NCI-H526 treated with DMSO at 0.1 percent for 48 hours (cell line): ENCODE data around the gene QRSL1.
"Not testable (repeated sequence)": the region's sequence is repeated elsewhere in the genome, so short reads cannot be mapped to it uniquely, and the experiment has no call there.

Experiments
- DNase-seq: peaks from one replicate; lab custom pipeline; 2025; lab: John Stamatoyannopoulos, UW

The QRSL1 gene

GRCh38 chr6:106629103-106629858 is at the start of gene QRSL1, which contains the start of gene RTN4IP1:
QRSL1 (plus strand) TSS chr6:106629578; CDS start chr6:106629682, 104 bp downstream.
RTN4IP1 (minus strand) TSS chr6:106629498; CDS start chr6:106629021, 477 bp downstream.
- DNase-seq, result peak; percentile 95

DNA sequence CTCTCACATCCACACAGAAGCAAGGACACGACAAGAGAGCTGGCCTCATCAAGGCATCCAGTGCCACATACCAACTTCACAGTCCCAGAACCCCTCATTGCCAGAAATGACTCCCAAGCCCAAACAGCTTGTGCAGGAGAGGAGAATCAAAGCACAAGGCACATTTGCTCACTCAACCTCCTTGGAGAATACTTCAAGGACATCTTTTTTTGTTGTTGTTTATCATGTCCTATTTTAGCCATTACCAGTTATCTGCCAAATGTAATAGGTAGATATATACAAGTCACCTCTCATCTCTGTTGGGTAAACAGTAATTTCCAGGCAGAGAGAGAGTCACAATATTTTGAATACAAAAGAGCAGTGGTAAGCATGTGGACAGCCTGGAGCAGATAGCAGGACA is 47.9 kb upstream of the QRSL1 start:
- no peak for DNase-seq

GRCh38 chr6:106586815-106587415 is 42.5 kb upstream of the QRSL1 start:
- DNase-seq, result no peak

GRCh38 chr6:106588937-106589336 is 40.4 kb upstream of the QRSL1 start:
- DNase-seq, result not testable (repeated sequence)

DNA sequence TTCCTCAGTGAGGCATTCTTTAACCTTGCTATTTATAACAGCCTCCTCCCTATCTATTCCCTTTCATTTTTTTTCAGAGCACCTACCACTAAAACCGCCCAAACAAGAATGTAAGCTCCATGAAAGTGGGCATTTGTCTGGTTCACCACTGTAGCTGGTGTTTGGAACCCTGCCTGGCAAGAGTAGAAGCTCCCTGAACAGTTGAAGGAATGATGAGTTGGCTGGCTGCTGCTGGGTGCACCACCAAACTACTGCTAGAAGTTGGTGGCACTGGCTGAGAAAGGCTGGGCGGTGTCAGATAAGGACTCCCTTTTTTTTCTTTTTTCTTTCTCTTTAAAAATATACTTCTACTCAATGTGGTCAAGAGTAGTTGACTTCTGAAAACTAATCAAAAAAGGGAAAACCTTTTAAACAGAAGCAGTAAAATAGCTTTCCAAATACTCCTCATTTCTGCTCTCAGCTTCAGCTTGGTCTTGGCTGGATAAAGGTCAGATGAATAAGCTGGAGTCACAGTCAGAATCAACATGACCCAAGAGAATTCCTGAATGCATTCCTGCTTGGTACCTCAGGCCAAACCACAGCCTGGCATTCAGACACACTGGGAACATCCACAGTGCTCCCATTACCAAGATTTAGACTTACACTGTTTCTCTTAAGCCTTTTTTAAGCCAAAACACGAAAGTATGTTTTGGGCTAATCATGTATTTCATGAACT is 38.1 kb upstream of the QRSL1 start:
- no peak for DNase-seq

GRCh38 chr6:106599440-106599839 is 29.9 kb upstream of the QRSL1 start:
- no peak for DNase-seq

DNA sequence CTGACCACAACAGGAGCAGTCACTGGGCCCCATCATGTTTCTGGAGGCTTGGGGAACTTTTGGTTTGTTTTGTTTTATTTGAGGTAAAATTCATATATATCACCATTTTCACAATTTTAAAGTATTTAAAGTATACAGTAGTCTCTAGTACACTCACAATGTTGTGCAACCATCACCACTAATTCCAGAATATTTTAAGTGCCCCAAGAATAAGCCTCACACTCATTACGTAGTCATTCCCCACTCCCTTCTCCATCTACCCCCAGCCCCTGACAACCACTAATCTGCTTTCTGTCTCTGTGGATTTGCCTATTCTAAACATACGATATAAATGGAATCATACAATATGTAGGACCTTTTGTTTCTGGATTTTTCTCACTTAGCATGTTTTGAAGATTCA is 29.0 kb upstream of the QRSL1 start:
- DNase-seq, result no peak

GRCh38 chr6:106608080-106608668 is 21.2 kb upstream of the QRSL1 start:
- DNase-seq, result peak; percentile 46

GRCh38 chr6:106609699-106610098 is 19.7 kb upstream of the QRSL1 start:
- peak; percentile 30 for DNase-seq

DNA sequence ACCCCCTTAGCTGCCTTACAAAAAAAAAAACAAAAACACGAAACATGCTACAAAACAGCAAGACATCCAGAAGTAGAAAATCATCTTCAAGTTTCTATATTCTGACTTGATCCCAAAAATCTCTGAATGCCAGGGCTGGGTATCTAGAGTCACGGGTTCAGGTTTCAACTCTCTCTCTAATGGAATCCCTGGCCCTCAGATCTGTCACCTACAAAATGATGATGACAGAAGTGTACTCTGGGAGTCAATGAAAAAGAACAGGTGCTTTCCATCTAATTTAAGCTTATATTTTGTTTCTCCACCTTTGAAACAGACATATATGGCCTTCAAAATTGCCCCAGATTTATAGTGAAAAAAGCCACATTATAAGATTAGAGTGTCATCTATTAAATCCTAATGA is 18.3 kb upstream of the QRSL1 start:
- no peak for DNase-seq

- no peak for DNase-seq
These were observed 16.5 kb upstream of the QRSL1 start for GRCh38 chr6:106612671-106613416.

- no peak for DNase-seq
These were observed 15.8 kb upstream of the QRSL1 start for GRCh38 chr6:106613590-106613989.

DNA sequence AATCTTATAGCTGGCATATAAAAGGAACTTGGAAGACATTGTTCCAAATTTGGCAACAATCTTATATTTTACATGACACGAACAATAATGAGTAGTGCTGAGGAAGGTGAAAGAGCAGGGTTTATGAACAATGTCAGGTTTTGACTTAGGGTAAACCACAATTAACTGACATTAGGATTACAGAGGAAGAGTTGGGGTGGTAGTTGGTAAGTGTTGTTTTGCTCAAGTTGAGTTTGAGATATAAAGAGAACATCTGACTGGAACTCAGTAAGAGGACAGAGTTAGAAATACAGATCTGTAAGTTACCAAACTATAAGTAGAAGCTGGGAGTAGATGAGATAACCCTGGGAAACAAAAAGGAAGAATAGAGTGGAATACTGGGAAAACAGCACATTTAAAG is 15.2 kb upstream of the QRSL1 start:
- no peak for DNase-seq

DNA sequence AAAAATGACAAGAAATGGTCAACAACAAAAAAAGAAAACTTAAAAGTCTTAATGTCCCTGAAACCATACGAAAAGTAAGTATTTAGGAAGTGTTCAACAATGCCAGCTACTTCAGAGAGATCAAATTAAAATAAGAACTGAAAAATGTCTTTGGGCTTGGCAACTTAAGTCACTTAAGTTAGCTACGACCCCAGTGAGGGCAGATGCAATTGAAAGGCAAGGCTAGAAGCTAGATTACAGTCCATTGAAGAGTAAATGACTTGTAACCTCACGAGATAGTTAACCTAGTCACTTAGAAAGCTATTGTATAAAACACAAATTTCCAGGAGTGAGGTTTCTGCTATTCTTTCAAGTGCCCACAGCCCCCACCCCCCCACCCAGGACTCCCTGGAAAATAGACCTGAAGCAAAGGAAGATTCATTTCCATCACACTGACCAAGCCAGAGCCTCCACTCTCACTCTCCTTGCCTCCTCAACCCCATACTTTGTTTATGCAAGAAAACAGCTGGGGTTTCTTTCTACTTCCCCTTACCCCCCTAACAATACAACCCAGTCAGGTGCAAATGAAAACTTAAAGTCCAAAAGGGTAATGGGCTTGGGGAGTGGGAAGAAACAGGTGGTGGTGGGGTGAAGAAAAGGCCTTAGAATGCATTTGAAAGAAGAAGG is 14.7 kb upstream of the QRSL1 start:
- no peak for DNase-seq

- DNase-seq, result no peak
These were observed 12.1 kb upstream of the QRSL1 start for GRCh38 chr6:106617302-106617701.

GRCh38 chr6:106617857-106618256 is 11.5 kb upstream of the QRSL1 start:
- no peak for DNase-seq

DNA sequence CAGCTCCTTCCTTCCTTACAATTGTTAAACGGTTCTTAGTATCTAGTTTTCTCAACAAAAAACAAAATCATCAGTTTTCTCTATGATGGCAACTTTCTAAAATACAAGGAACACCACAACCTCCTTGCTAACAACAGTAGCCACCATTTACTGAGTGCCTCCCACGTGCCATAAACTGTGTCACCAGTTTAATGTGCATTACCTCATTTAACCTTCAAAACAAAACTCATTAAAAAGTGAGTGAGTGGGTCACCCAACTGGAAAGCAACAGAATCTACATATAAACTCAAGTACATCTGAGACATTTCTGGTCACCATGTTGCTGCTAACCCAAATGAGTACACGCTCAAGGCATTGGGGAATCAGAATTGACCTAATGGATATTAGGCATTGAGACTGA is 11.1 kb upstream of the QRSL1 start:
- DNase-seq, result no peak

DNA sequence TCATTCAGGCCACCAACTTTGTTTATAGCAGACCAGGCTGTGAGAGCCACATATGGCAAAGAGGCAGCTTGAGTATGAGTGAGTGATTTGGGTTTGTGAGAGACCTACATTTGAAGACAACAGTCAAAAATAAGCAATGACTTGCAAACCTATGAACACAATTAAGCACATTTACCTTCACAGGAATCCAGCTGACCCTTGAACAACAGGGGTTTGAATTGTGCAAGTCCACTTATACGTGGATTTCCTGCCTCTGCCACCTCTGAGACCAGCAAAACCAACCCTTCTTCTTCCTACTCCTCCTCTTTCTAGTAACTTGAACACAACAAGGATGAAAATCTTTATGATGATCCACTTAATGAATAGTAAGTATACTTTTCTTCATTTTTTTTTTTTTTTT is 10.2 kb upstream of the QRSL1 start:
- DNase-seq, result no peak

DNA sequence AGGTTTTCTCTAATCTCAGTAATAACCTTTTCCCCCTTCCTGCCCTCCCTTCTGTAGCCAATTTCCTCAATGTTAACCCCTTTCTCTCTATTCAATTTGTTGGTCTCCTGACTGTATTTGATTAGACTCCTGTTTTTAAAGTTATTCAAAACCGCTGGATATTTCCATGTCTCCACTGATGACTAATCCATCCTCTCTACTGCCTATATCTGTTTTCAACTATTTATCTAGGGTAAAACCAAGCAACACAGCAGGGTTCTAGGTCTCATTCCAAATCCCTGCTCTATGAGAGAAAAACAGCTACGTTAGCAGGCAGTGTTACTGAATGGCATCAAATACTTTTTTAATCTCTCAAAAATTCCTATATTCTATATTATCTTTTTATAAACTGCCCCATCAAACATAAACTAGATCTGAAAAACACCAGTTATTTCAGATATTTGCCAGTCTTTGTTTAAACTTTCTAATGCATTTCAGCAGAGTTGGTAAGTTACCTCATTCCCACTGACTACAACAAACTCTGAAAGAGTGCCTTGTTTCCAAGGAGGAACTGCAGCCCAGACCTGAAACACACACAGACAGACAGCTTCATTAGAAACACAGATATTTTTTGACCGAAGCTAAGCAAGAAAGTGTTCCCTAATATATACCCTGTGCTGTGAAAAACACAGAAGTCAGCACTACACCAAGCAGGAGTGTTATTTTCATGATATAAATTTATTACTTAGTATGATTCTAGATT is 8.3 kb upstream of the QRSL1 start:
- DNase-seq, result no peak

GRCh38 chr6:106622412-106622811 is 7.0 kb upstream of the QRSL1 start:
- no peak for DNase-seq

GRCh38 chr6:106623039-106623438 is 6.3 kb upstream of the QRSL1 start:
- no peak for DNase-seq
